ENCODE data around the gene PNMA5. TPM values are rescaled to one million over a fixed set of nuclear protein-coding genes. Genes with fewer than 3 reads are reported as not detected.

Gene PNMA5
- total and polyA plus RNA-seq, 2 of the 8 experiments (the other 6 are each of a cell fraction or from before 2014, with no cell fraction given) = 0.11 TPM

DNA sequence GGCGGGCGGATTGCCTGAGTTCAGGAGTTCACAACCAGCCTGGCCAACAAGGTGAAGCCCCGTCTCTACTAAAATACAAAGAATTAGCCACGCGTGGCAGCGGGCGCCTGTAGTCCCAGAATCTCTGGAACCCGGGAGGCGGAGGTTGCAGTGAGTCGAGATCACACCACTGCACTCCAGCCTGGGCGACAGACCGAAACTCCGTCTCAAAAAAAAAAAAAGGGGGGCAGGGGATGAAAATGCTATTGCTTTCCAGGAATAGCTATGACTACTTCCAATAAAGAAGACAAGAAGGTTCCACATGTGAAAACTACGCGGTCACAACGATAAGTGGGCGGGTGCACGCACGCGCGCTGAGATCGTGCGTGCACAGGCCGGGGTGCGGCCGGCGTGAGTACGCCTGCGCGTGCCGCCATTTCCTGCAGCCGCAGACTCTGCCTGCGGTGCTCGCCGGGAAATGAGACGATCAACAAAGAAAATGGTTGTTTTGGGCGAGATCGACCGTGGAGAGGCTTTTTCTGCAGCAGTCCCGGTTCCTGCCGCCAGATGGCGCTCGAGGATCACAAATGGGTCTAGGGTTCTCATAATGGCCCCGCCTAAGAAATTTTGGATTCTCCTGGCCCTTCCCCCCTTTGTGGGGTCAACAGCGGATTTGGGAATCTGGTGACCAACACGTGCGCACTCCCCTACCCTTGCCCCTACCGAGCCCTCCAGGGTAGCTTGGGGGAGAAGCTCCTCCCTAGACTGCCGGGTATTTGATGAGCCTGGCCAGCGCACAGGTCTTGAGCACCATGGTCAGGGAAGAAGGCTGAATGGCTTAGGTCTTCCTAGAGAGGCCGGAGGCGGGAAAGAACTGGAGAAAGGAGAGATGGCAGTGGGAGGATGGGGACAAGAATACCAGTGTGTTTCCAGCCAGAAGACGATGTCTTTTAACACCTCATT is 35.1 kb downstream of the PNMA5 start (continued):
- TF ChIP-seq, protein P1, sequence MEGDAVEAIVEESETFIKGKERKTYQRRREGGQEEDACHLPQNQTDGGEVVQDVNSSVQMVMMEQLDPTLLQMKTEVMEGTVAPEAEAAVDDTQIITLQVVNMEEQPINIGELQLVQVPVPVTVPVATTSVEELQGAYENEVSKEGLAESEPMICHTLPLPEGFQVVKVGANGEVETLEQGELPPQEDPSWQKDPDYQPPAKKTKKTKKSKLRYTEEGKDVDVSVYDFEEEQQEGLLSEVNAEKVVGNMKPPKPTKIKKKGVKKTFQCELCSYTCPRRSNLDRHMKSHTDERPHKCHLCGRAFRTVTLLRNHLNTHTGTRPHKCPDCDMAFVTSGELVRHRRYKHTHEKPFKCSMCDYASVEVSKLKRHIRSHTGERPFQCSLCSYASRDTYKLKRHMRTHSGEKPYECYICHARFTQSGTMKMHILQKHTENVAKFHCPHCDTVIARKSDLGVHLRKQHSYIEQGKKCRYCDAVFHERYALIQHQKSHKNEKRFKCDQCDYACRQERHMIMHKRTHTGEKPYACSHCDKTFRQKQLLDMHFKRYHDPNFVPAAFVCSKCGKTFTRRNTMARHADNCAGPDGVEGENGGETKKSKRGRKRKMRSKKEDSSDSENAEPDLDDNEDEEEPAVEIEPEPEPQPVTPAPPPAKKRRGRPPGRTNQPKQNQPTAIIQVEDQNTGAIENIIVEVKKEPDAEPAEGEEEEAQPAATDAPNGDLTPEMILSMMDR (IDR thresholded peaks at IDR 0.05; ENCODE audit: control extremely low read depth in 1 of 3, insufficient read depth in 1 of 3, low read depth in 1 of 3, low read length in 3 of 3) = peak; percentile 50 to 77 (median 70)
- TF ChIP-seq USF2 (IDR thresholded peaks at IDR 0.05; ENCODE audit: low read length) (no peak), EGR1 (IDR thresholded peaks at IDR 0.05; ENCODE audit: borderline replicate concordance, low read depth, low read length) (no peak)
